Nephron progenitor cell (in vitro differentiated cells): ENCODE results near the gene DLX1.
"Not testable (repeated sequence)": the region's sequence is repeated elsewhere in the genome, so short reads cannot be mapped to it uniquely, and the experiment has no call there.

Experiments
- DNase-seq: peaks from one replicate; pipeline ENCODE4 v3.0.0; 2021
- H3K27ac Mint-ChIP-seq: 2 replicates; pipeline ENCODE4 v1.8.0; 2021; ENCODE audit warnings: mild to moderate bottlenecking, moderate library complexity, mixed read lengths
- H3K27me3 Mint-ChIP-seq: 2 replicates; pipeline ENCODE4 v1.8.0; 2021; ENCODE audit warnings: mild to moderate bottlenecking, low read depth, mixed read lengths; ENCODE audit not compliant: poor library complexity
- H3K36me3 Mint-ChIP-seq: 2 replicates; pipeline ENCODE4 v1.8.0; 2021; ENCODE audit warnings: low read depth, mixed read lengths
- H3K4me1 Mint-ChIP-seq: 2 replicates; pipeline ENCODE4 v1.8.0; 2021; ENCODE audit warnings: mixed read lengths
- H3K4me3 Mint-ChIP-seq: 2 replicates; pipeline ENCODE4 v1.8.0; 2021; ENCODE audit warnings: mild to moderate bottlenecking, moderate library complexity, mixed read lengths
- H3K9me3 Mint-ChIP-seq: 2 replicates; pipeline ENCODE4 v1.8.0; 2021; ENCODE audit warnings: mild to moderate bottlenecking, moderate library complexity, mixed read lengths
- TF ChIP-seq, protein P1 (sequence below): fragments of 200-600 bp; sonication (generic); IDR thresholded peaks from 2 replicates; pipeline ENCODE4 v1.5.0; 2021; ENCODE audit warnings: antibody characterized with exemption

The DLX1 gene

DNA sequence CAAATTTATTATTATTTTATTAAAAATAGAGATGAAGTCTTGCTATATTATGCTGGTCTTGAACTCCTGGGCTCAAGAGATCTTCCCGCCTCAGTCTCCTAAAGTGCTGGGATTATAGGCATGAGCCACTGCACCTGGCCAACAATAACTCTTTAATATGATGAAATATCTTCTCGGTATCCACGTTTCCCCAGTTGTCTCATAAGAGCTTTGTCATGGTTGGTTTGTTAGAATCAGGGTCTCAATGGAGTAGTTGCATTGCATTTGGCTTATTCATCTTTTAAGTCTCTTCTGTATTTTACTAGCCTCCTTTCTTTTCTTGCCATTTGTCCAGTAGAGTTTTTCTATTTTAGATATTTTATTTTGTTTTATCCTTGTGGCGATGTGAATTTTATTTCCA, 50.1 kb downstream of the DLX1 start:
- peaks cover 8% of the 10 kb centered on the region for H3K27me3 Mint-ChIP-seq
- TF ChIP-seq, protein P1, sequence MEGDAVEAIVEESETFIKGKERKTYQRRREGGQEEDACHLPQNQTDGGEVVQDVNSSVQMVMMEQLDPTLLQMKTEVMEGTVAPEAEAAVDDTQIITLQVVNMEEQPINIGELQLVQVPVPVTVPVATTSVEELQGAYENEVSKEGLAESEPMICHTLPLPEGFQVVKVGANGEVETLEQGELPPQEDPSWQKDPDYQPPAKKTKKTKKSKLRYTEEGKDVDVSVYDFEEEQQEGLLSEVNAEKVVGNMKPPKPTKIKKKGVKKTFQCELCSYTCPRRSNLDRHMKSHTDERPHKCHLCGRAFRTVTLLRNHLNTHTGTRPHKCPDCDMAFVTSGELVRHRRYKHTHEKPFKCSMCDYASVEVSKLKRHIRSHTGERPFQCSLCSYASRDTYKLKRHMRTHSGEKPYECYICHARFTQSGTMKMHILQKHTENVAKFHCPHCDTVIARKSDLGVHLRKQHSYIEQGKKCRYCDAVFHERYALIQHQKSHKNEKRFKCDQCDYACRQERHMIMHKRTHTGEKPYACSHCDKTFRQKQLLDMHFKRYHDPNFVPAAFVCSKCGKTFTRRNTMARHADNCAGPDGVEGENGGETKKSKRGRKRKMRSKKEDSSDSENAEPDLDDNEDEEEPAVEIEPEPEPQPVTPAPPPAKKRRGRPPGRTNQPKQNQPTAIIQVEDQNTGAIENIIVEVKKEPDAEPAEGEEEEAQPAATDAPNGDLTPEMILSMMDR, result no peak
- H3K36me3 Mint-ChIP-seq, result no peaks in the 10 kb centered on the region
- DNase-seq, result no peak
- no peak overlapping the region for H3K27ac Mint-ChIP-seq
- H3K4me1 Mint-ChIP-seq, result no peaks in the 10 kb centered on the region
- no peak overlapping the region for H3K4me3 Mint-ChIP-seq
- peaks cover 17% of the 10 kb centered on the region for H3K9me3 Mint-ChIP-seq

DNA sequence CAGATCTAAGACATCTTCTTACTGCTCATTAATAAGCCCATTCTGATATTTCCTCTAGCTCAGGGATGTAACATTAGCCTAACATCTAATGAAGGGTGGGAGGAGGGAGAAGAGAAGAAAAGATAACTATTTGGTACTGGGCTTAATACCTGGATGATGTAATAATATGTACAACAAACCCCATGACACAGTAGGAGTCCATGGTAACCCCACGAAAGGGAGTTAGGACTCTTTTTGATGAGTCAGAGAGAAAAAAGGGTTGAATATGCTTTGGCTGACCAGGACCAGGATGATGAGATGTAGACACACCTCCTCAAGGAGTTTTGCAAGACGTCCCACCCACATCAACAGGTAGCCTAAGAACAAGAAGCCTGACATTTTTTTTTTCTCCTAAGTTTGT, 51.8 kb downstream of the DLX1 start:
- Mint-ChIP-seq H3K9me3 (peaks cover 17% of the 10 kb centered on the region), H3K36me3 (no peaks in the 10 kb centered on the region), H3K27ac (no peak overlapping the region), H3K4me3 (no peak overlapping the region), H3K27me3 (peaks cover 11% of the 10 kb centered on the region), H3K4me1 (no peaks in the 10 kb centered on the region)
- DNase-seq, result no peak
- TF ChIP-seq, protein P1, result no peak

DNA sequence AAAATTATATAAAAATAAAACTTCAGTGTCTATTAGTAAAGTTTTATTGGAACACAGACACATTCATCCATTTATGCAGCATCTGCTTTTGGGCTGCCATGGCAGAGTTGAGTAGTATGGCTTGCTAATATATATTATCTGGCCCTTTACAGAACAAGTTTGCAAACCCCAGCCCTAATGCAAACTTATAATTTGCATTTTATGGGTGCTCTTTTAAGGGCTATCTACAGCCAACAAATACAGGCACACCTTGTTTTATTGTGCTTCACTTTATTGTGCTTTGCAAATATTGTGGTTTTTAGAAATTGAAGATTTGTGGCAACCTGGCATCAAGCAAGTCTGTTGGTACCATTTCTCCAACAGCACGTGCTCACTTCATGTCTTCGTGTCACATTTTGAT, 52.6 kb downstream of the DLX1 start:
- Mint-ChIP-seq H3K27me3 (peaks cover 15% of the 10 kb centered on the region), H3K9me3 (peaks cover 17% of the 10 kb centered on the region), H3K36me3 (no peaks in the 10 kb centered on the region), H3K4me1 (no peaks in the 10 kb centered on the region), H3K27ac (no peak overlapping the region), H3K4me3 (no peak overlapping the region)
- TF ChIP-seq, protein P1, result no peak
- no peak for DNase-seq

DNA sequence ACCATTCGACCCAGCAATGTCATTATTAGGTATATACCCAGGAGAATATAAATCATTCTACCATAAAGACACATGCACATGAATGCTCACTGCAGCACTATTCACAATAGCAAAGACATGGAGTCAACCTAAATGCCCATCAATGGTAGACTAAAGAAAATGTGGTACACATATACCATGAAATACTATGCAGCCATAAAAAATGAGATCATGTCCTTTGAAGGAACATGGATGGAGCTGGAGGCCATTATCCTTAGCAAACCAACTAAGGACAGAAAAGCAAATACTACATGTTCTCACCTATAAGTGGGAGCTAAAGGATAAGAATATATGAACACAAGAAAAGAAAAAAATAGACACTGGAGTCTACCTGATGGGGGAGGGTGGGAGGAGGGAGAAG, 53.4 kb downstream of the DLX1 start:
- H3K27ac Mint-ChIP-seq, H3K36me3 Mint-ChIP-seq, DNase-seq, H3K4me1 Mint-ChIP-seq, H3K4me3 Mint-ChIP-seq: not testable (repeated sequence)
- Mint-ChIP-seq H3K9me3 (peaks cover 17% of the 10 kb centered on the region), H3K27me3 (peaks cover 10% of the 10 kb centered on the region)
